WTC11 (cell line): ENCODE results near the gene SUV39H2.

Source experiments
- CBFB ChIP-seq: sonication (generic); formaldehyde crosslinking; IDR thresholded peaks from 2 replicates; pipeline ENCODE4 v1.8.1; 2022; ENCODE audit warnings: mild to moderate bottlenecking, low read depth, missing genetic modification reagents
- ELF4 ChIP-seq: sonication (generic); formaldehyde crosslinking; IDR thresholded peaks from 2 replicates; pipeline ENCODE4 v1.8.1; 2022; ENCODE audit warnings: low read depth, mild to moderate bottlenecking, moderate library complexity, missing genetic modification reagents
- EMX1 ChIP-seq: fragments of 250-450 bp; sonication (Bioruptor Pico); IDR thresholded peaks from 2 replicates; pipeline ENCODE4 v1.8.0; 2021; ENCODE audit warnings: mild to moderate bottlenecking
- ESRRA ChIP-seq: sonication (generic); formaldehyde crosslinking; IDR thresholded peaks from 2 replicates; pipeline ENCODE4 v1.8.1; 2022; ENCODE audit warnings: mild to moderate bottlenecking, missing genetic modification reagents, borderline replicate concordance
- NFYB ChIP-seq: sonication (generic); formaldehyde crosslinking; conservative IDR thresholded peaks from 2 replicates; pipeline ENCODE4 v1.8.0; 2022; ENCODE audit warnings: low read depth, missing genetic modification reagents
- PRRX2 ChIP-seq: fragments of 250-450 bp; sonication (Bioruptor Pico); IDR thresholded peaks from 2 replicates; pipeline ENCODE4 v1.8.0; 2021; ENCODE audit warnings: mild to moderate bottlenecking
- SP1 ChIP-seq: sonication (generic); formaldehyde crosslinking; conservative IDR thresholded peaks from 2 replicates; pipeline ENCODE4 v1.8.1; 2022; ENCODE audit warnings: missing genetic modification reagents
- TCF7 ChIP-seq: sonication (generic); formaldehyde crosslinking; IDR thresholded peaks from 2 replicates; pipeline ENCODE4 v1.8.0; 2022; ENCODE audit warnings: mild to moderate bottlenecking, low read depth, missing genetic modification reagents, moderate library complexity
- ZNF232 ChIP-seq: sonication (generic); formaldehyde crosslinking; IDR thresholded peaks from 2 replicates; pipeline ENCODE4 v1.8.0; 2022; ENCODE audit warnings: mild to moderate bottlenecking, missing genetic modification reagents
- ZNF317 ChIP-seq: sonication (generic); formaldehyde crosslinking; IDR thresholded peaks from 2 replicates; pipeline ENCODE4 v1.8.1; 2023; ENCODE audit warnings: low read depth, mild to moderate bottlenecking, moderate library complexity, missing genetic modification reagents, borderline replicate concordance
- TF ChIP-seq, protein P1 (sequence below): fragments of 200-600 bp; IDR thresholded peaks from 2 replicates; pipeline ENCODE4 v1.8.0; 2022; ENCODE audit warnings: antibody characterized with exemption
- TF ChIP-seq, protein P2 (sequence below): sonication (generic); formaldehyde crosslinking; IDR thresholded peaks from 2 replicates; pipeline ENCODE4 v1.8.0; 2022; ENCODE audit warnings: mild to moderate bottlenecking, missing genetic modification reagents
- TF ChIP-seq, protein P3 (sequence below): sonication (generic); formaldehyde crosslinking; conservative IDR thresholded peaks from 2 replicates; pipeline ENCODE4 v1.8.1; 2022; ENCODE audit warnings: mild to moderate bottlenecking, missing genetic modification reagents

DNA sequence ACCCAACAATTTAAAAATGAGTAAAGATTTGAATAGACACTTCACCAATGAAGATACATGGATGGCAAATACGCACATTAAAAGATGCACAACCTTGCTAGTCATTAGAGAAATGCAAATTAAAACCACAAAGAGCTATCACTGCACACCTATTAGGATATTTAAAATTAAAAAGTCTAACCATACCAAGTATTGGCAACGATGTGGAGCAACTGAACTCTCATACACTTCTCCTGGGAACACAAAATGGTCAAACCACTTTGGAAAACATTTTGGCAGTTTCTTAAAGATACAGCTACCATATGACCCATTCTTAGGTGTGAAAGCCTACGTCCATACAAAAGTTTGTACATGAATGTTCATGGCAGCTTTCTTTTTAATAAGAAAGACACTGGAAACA lies 39.2 kb downstream of the SUV39H2 start:
- TF ChIP-seq, protein P1, sequence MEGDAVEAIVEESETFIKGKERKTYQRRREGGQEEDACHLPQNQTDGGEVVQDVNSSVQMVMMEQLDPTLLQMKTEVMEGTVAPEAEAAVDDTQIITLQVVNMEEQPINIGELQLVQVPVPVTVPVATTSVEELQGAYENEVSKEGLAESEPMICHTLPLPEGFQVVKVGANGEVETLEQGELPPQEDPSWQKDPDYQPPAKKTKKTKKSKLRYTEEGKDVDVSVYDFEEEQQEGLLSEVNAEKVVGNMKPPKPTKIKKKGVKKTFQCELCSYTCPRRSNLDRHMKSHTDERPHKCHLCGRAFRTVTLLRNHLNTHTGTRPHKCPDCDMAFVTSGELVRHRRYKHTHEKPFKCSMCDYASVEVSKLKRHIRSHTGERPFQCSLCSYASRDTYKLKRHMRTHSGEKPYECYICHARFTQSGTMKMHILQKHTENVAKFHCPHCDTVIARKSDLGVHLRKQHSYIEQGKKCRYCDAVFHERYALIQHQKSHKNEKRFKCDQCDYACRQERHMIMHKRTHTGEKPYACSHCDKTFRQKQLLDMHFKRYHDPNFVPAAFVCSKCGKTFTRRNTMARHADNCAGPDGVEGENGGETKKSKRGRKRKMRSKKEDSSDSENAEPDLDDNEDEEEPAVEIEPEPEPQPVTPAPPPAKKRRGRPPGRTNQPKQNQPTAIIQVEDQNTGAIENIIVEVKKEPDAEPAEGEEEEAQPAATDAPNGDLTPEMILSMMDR = no peak
- TF ChIP-seq ZNF232 (CRISPR knock-in tag) = no peak
- no peak for TF ChIP-seq ELF4 (CRISPR knock-in tag)
- TF ChIP-seq TCF7 (CRISPR knock-in tag) = no peak
- no peak for TF ChIP-seq CBFB (CRISPR knock-in tag)
- TF ChIP-seq, protein P2, sequence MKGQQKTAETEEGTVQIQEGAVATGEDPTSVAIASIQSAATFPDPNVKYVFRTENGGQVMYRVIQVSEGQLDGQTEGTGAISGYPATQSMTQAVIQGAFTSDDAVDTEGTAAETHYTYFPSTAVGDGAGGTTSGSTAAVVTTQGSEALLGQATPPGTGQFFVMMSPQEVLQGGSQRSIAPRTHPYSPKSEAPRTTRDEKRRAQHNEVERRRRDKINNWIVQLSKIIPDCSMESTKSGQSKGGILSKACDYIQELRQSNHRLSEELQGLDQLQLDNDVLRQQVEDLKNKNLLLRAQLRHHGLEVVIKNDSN (CRISPR knock-in tag) = no peak
- no peak for TF ChIP-seq SP1 (CRISPR knock-in tag)
- TF ChIP-seq, protein P3, sequence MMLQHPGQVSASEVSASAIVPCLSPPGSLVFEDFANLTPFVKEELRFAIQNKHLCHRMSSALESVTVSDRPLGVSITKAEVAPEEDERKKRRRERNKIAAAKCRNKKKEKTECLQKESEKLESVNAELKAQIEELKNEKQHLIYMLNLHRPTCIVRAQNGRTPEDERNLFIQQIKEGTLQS (CRISPR knock-in tag) = no peak
- no peak for TF ChIP-seq PRRX2 (CRISPR knock-in tag)
- TF ChIP-seq NFYB = no peak
- TF ChIP-seq ESRRA (CRISPR knock-in tag) = no peak
- TF ChIP-seq EMX1 (CRISPR knock-in tag) = no peak
- no peak for TF ChIP-seq ZNF317
